HEK293 (cell line): ENCODE data around the gene NISCH.

Experiments used
- CTCF ChIA-PET: fragments of 350-600 bp; formaldehyde crosslinking; extraction: SDS; loops from one replicate; lab custom pipeline; 2021; ENCODE audit warnings: antibody characterized with exemption; lab: Yijun Ruan, JAX
- POLR2A ChIA-PET: fragments of 300-600 bp; formaldehyde crosslinking; extraction: SDS; loops from one replicate; lab custom pipeline; 2020; ENCODE audit warnings: antibody characterized with exemption, inconsistent platforms; lab: Yijun Ruan, JAX
- H3K27ac ChIP-seq: fragments of 200-500 bp; sonication (Bioruptor generic); 2 replicates; pipeline ENCODE4 v1.5.1; 2014; ENCODE audit warnings: low read depth, low read length, control low read depth, inconsistent platforms; ENCODE audit errors: extremely low read depth
- H3K36me3 ChIP-seq, 2 experiments: fragments of 200-500 bp in 1 of 2; sonication (Bioruptor generic) in 1 of 2; 1 replicate in 1 of 2; 2 replicates in 1 of 2; pipeline ENCODE4 v1.5.1; 2014 to 2017; ENCODE audit warnings: inconsistent platforms in 2 of 2, low read length in 2 of 2; ENCODE audit not compliant: control insufficient read depth in 2 of 2, insufficient read depth in 1 of 2
- H3K4me1 ChIP-seq: fragments of 200-500 bp; sonication (Bioruptor generic); 2 replicates; pipeline ENCODE4 v1.5.1; 2014; ENCODE audit warnings: mild to moderate bottlenecking, low read length, inconsistent platforms; ENCODE audit not compliant: control insufficient read depth, insufficient read depth
- H3K4me3 ChIP-seq: 2 replicates; pipeline ENCODE4 v1.5.1; 2011; ENCODE audit warnings: low read depth, mild to moderate bottlenecking, control low read depth, low read length, moderate library complexity
- H3K9me3 ChIP-seq: fragments of 200-500 bp; sonication (Bioruptor generic); 2 replicates; pipeline ENCODE4 v1.5.1; 2014; ENCODE audit warnings: low read depth, low read length, inconsistent platforms; ENCODE audit not compliant: control insufficient read depth, insufficient read depth
- FEZF1 ChIP-seq: fragments of 450-650 bp; formaldehyde crosslinking; IDR thresholded peaks from 2 replicates; pipeline ENCODE4 v1.5.1; 2016; ENCODE audit warnings: missing biosample characterization, missing genetic modification characterization
- GFI1B ChIP-seq: fragments of 450-650 bp; formaldehyde crosslinking; IDR thresholded peaks from 2 replicates; pipeline ENCODE4 v1.5.1; 2016; ENCODE audit warnings: missing biosample characterization, missing genetic modification characterization
- KLF1 ChIP-seq: fragments of 450-650 bp; formaldehyde crosslinking; IDR thresholded peaks from 2 replicates; pipeline ENCODE4 v1.5.1; 2016; ENCODE audit warnings: missing biosample characterization, missing genetic modification characterization
- MYNN ChIP-seq: fragments of 450-650 bp; formaldehyde crosslinking; IDR thresholded peaks from 2 replicates; pipeline ENCODE4 v1.5.1; 2016; ENCODE audit warnings: missing biosample characterization, missing genetic modification characterization, borderline replicate concordance
- REPIN1 ChIP-seq: fragments of 450-650 bp; formaldehyde crosslinking; IDR thresholded peaks from 2 replicates; pipeline ENCODE4 v1.5.1; 2017; ENCODE audit warnings: missing biosample characterization, missing genetic modification characterization, low read depth
- TRIM28 ChIP-seq: IDR thresholded peaks from 2 replicates; pipeline ENCODE4 v1.6.1; 2011; ENCODE audit warnings: low read length, control low read depth, borderline replicate concordance
- ZFP3 ChIP-seq: fragments of 450-650 bp; formaldehyde crosslinking; IDR thresholded peaks from 2 replicates; pipeline ENCODE4 v1.5.1; 2016; ENCODE audit warnings: low read depth, missing biosample characterization, missing genetic modification characterization
- ZNF16 ChIP-seq: fragments of 450-650 bp; formaldehyde crosslinking; IDR thresholded peaks from 2 replicates; pipeline ENCODE4 v1.5.1; 2016; ENCODE audit warnings: low read depth, missing biosample characterization, missing genetic modification characterization
- ZNF175 ChIP-seq: fragments of 450-650 bp; formaldehyde crosslinking; IDR thresholded peaks from 2 replicates; pipeline ENCODE4 v1.5.1; 2016; ENCODE audit warnings: missing biosample characterization, missing genetic modification characterization
- ZNF19 ChIP-seq: fragments of 450-650 bp; formaldehyde crosslinking; IDR thresholded peaks from 2 replicates; pipeline ENCODE4; 2016; ENCODE audit warnings: missing biosample characterization, missing genetic modification characterization, low read depth
- ZNF266 ChIP-seq: fragments of 450-650 bp; formaldehyde crosslinking; IDR thresholded peaks from 2 replicates; pipeline ENCODE4 v1.5.1; 2016; ENCODE audit warnings: missing biosample characterization, missing genetic modification characterization, low read depth
- ZNF366 ChIP-seq: fragments of 450-650 bp; formaldehyde crosslinking; conservative IDR thresholded peaks from 2 replicates; pipeline ENCODE4 v1.5.1; 2016; ENCODE audit warnings: missing biosample characterization, missing genetic modification characterization
- ZXDB ChIP-seq: fragments of 450-650 bp; formaldehyde crosslinking; IDR thresholded peaks from 2 replicates; pipeline ENCODE4 v1.5.1; 2016; ENCODE audit warnings: missing biosample characterization, missing genetic modification characterization
- TF ChIP-seq, protein P1 (sequence below): fragments of 450-650 bp; formaldehyde crosslinking; IDR thresholded peaks from 2 replicates; pipeline ENCODE4 v1.5.1; 2016; ENCODE audit warnings: missing biosample characterization, missing genetic modification characterization, low read depth
- TF ChIP-seq, protein P2 (sequence below): fragments of 450-650 bp; formaldehyde crosslinking; IDR thresholded peaks from 2 replicates; pipeline ENCODE4 v1.5.1; 2016; ENCODE audit warnings: missing biosample characterization, missing genetic modification characterization
- TF ChIP-seq, protein P3 (sequence below): fragments of 450-650 bp; formaldehyde crosslinking; IDR thresholded peaks from 2 replicates; pipeline ENCODE4 v1.5.1; 2016; ENCODE audit warnings: missing biosample characterization, missing genetic modification characterization
- TF ChIP-seq, protein P4 (sequence below): fragments of 450-650 bp; formaldehyde crosslinking; IDR thresholded peaks from 2 replicates; pipeline ENCODE4 v1.5.1; 2016; ENCODE audit warnings: missing biosample characterization, missing genetic modification characterization, borderline replicate concordance
- TF ChIP-seq, protein P5 (sequence below): fragments of 450-650 bp; formaldehyde crosslinking; IDR thresholded peaks from 2 replicates; pipeline ENCODE4 v1.5.1; 2017; ENCODE audit warnings: missing biosample characterization, missing genetic modification characterization
- TF ChIP-seq, protein P6 (sequence below): fragments of 450-650 bp; formaldehyde crosslinking; IDR thresholded peaks from 2 replicates; pipeline ENCODE4 v1.5.1; 2017; ENCODE audit warnings: missing biosample characterization, mild to moderate bottlenecking, missing genetic modification characterization, moderate library complexity
- TF ChIP-seq, protein P7 (sequence below): fragments of 450-650 bp; formaldehyde crosslinking; IDR thresholded peaks from 2 replicates; pipeline ENCODE4 v1.5.1; 2016; ENCODE audit warnings: missing biosample characterization, missing genetic modification characterization

NISCH gene

DNA sequence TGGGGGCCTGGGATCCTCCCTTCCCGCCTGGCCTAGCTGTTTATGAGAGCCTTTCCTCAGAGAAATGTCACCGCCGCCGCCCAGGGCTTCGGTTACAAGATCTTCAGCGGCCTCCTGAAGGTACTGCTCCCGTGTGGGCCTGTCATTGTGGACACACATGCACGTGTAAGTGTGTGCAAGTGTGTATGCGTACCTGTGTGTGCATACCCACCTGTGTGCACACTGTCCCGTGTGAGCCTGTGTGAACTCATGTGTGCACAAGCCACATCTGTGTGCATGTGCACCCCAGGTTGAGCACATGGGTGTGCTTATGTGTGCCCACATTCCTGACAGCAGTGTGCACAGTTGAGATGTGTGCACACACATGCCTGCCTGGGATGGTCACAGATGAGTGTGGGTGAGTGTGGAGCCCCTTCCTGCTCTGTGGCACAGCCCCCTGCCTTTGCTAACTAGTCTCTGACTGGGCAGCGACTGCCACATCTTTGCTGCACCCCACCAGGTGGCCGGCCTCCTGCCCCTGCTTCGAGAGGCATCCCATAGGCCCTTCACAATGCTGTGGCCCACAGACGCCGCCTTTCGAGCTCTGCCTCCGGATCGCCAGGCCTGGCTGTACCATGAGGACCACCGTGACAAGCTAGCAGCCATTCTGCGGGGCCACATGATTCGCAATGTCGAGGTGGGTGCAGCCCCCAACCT lies 64.2 kb downstream of the NISCH start (continued):
- TF ChIP-seq, protein P1, sequence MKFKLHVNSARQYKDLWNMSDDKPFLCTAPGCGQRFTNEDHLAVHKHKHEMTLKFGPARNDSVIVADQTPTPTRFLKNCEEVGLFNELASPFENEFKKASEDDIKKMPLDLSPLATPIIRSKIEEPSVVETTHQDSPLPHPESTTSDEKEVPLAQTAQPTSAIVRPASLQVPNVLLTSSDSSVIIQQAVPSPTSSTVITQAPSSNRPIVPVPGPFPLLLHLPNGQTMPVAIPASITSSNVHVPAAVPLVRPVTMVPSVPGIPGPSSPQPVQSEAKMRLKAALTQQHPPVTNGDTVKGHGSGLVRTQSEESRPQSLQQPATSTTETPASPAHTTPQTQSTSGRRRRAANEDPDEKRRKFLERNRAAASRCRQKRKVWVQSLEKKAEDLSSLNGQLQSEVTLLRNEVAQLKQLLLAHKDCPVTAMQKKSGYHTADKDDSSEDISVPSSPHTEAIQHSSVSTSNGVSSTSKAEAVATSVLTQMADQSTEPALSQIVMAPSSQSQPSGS (tag by site-specific recombination): no peak

DNA sequence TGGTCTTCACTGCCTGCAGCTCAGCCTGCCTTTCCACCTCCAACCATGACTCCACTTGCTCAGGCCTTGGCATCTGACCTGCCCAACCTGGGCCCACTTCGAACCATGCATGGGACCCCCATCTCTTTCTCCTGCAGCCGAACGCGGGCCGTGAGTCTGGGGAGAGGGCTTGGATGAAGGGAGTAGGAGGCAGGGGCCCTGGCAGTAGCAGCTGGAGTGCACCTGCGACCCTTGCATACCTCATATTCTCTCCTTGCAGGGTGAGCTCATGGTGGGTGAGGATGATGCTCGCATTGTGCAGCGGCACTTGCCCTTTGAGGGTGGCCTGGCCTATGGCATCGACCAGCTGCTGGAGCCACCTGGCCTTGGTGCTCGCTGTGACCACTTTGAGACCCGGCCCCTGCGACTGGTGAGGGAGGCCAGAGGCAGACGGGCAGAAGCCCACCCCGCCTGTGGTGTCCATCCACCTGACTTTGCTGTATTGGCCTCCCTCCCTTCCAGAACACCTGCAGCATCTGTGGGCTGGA lies 64.8 kb downstream of the NISCH start:
- CTCF ChIA-PET: no interaction called here
- H3K9me3 ChIP-seq: no peaks in the 10 kb centered on the region

More for the DNA sequence above, 64.8 kb downstream of the NISCH start:
- POLR2A ChIA-PET: no interaction called here
- Histone ChIP-seq H3K27ac (no peak overlapping the region), H3K36me3 (peaks cover 0 to 18% of the 10 kb centered on the region in 2 experiments; a peak in 1 of 3 replicates), H3K4me1 (no peaks in the 10 kb centered on the region), H3K4me3 (no peak overlapping the region)
- TF ChIP-seq, protein P2, sequence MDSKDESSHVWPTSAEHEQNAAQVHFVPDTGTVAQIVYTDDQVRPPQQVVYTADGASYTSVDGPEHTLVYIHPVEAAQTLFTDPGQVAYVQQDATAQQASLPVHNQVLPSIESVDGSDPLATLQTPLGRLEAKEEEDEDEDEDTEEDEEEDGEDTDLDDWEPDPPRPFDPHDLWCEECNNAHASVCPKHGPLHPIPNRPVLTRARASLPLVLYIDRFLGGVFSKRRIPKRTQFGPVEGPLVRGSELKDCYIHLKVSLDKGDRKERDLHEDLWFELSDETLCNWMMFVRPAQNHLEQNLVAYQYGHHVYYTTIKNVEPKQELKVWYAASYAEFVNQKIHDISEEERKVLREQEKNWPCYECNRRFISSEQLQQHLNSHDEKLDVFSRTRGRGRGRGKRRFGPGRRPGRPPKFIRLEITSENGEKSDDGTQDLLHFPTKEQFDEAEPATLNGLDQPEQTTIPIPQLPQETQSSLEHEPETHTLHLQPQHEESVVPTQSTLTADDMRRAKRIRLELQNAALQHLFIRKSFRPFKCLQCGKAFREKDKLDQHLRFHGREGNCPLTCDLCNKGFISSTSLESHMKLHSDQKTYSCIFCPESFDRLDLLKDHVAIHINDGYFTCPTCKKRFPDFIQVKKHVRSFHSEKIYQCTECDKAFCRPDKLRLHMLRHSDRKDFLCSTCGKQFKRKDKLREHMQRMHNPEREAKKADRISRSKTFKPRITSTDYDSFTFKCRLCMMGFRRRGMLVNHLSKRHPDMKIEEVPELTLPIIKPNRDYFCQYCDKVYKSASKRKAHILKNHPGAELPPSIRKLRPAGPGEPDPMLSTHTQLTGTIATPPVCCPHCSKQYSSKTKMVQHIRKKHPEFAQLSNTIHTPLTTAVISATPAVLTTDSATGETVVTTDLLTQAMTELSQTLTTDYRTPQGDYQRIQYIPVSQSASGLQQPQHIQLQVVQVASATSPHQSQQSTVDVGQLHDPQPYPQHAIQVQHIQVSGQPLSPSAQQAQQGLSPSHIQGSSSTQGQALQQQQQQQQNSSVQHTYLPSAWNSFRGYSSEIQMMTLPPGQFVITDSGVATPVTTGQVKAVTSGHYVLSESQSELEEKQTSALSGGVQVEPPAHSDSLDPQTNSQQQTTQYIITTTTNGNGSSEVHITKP (tag by site-specific recombination): no peak
- TF ChIP-seq, protein P3, sequence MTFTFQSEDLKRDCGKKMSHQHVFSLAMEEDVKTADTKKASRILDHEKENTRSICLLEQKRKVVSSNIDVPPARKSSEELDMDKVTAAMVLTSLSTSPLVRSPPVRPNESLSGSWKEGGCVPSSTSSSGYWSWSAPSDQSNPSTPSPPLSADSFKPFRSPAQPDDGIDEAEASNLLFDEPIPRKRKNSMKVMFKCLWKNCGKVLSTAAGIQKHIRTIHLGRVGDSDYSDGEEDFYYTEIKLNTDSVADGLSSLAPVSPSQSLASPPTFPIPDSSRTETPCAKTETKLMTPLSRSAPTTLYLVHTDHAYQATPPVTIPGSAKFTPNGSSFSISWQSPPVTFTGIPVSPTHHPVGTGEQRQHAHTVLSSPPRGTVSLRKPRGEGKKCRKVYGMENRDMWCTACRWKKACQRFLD: no peak
- no peak for TF ChIP-seq TRIM28
- TF ChIP-seq KLF1: no peak
- TF ChIP-seq ZNF16 (tag by site-specific recombination): no peak
- no peak for TF ChIP-seq ZXDB (tag by site-specific recombination)
- TF ChIP-seq ZNF366 (tag by site-specific recombination): no peak
- TF ChIP-seq, protein P4, sequence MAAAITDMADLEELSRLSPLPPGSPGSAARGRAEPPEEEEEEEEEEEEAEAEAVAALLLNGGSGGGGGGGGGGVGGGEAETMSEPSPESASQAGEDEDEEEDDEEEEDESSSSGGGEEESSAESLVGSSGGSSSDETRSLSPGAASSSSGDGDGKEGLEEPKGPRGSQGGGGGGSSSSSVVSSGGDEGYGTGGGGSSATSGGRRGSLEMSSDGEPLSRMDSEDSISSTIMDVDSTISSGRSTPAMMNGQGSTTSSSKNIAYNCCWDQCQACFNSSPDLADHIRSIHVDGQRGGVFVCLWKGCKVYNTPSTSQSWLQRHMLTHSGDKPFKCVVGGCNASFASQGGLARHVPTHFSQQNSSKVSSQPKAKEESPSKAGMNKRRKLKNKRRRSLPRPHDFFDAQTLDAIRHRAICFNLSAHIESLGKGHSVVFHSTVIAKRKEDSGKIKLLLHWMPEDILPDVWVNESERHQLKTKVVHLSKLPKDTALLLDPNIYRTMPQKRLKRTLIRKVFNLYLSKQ (tag by site-specific recombination): no peak
- no peak for TF ChIP-seq FEZF1 (tag by site-specific recombination)
- TF ChIP-seq ZFP3: no peak
- TF ChIP-seq MYNN (tag by site-specific recombination): no peak
- TF ChIP-seq, protein P5, sequence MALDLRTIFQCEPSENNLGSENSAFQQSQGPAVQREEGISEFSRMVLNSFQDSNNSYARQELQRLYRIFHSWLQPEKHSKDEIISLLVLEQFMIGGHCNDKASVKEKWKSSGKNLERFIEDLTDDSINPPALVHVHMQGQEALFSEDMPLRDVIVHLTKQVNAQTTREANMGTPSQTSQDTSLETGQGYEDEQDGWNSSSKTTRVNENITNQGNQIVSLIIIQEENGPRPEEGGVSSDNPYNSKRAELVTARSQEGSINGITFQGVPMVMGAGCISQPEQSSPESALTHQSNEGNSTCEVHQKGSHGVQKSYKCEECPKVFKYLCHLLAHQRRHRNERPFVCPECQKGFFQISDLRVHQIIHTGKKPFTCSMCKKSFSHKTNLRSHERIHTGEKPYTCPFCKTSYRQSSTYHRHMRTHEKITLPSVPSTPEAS (tag by site-specific recombination): no peak
- TF ChIP-seq, protein P6, sequence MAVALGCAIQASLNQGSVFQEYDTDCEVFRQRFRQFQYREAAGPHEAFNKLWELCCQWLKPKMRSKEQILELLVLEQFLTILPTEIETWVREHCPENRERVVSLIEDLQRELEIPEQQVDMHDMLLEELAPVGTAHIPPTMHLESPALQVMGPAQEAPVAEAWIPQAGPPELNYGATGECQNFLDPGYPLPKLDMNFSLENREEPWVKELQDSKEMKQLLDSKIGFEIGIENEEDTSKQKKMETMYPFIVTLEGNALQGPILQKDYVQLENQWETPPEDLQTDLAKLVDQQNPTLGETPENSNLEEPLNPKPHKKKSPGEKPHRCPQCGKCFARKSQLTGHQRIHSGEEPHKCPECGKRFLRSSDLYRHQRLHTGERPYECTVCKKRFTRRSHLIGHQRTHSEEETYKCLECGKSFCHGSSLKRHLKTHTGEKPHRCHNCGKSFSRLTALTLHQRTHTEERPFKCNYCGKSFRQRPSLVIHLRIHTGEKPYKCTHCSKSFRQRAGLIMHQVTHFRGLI (tag by site-specific recombination): no peak
- TF ChIP-seq, protein P7, sequence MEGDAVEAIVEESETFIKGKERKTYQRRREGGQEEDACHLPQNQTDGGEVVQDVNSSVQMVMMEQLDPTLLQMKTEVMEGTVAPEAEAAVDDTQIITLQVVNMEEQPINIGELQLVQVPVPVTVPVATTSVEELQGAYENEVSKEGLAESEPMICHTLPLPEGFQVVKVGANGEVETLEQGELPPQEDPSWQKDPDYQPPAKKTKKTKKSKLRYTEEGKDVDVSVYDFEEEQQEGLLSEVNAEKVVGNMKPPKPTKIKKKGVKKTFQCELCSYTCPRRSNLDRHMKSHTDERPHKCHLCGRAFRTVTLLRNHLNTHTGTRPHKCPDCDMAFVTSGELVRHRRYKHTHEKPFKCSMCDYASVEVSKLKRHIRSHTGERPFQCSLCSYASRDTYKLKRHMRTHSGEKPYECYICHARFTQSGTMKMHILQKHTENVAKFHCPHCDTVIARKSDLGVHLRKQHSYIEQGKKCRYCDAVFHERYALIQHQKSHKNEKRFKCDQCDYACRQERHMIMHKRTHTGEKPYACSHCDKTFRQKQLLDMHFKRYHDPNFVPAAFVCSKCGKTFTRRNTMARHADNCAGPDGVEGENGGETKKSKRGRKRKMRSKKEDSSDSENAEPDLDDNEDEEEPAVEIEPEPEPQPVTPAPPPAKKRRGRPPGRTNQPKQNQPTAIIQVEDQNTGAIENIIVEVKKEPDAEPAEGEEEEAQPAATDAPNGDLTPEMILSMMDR (tag by site-specific recombination): no peak
- TF ChIP-seq, protein P1 (tag by site-specific recombination): no peak
- no peak for TF ChIP-seq ZNF175 (tag by site-specific recombination)
- TF ChIP-seq ZNF19 (tag by site-specific recombination): no peak
- TF ChIP-seq GFI1B (tag by site-specific recombination): no peak
- TF ChIP-seq REPIN1 (tag by site-specific recombination): no peak
- TF ChIP-seq ZNF266 (tag by site-specific recombination): no peak
